HEK293 (cell line): Measurements from ENCODE around the gene EPS8L1.

Experiments used
- CTCF ChIA-PET: fragments of 350-600 bp; formaldehyde crosslinking; extraction: SDS; loops from one replicate; lab custom pipeline; 2021; ENCODE audit warnings: antibody characterized with exemption; lab: Yijun Ruan, JAX
- POLR2A ChIA-PET: fragments of 300-600 bp; formaldehyde crosslinking; extraction: SDS; loops from one replicate; lab custom pipeline; 2020; ENCODE audit warnings: antibody characterized with exemption, inconsistent platforms; lab: Yijun Ruan, JAX
- H3K27ac ChIP-seq: fragments of 200-500 bp; sonication (Bioruptor generic); 2 replicates; pipeline ENCODE4 v1.5.1; 2014; ENCODE audit warnings: low read depth, low read length, control low read depth, inconsistent platforms; ENCODE audit errors: extremely low read depth
- H3K36me3 ChIP-seq, 2 experiments: fragments of 200-500 bp in 1 of 2; sonication (Bioruptor generic) in 1 of 2; 1 replicate in 1 of 2; 2 replicates in 1 of 2; pipeline ENCODE4 v1.5.1; 2014 to 2017; ENCODE audit warnings: inconsistent platforms in 2 of 2, low read length in 2 of 2; ENCODE audit not compliant: control insufficient read depth in 2 of 2, insufficient read depth in 1 of 2
- H3K4me1 ChIP-seq: fragments of 200-500 bp; sonication (Bioruptor generic); 2 replicates; pipeline ENCODE4 v1.5.1; 2014; ENCODE audit warnings: mild to moderate bottlenecking, low read length, inconsistent platforms; ENCODE audit not compliant: control insufficient read depth, insufficient read depth
- H3K4me3 ChIP-seq: 2 replicates; pipeline ENCODE4 v1.5.1; 2011; ENCODE audit warnings: low read depth, mild to moderate bottlenecking, control low read depth, low read length, moderate library complexity
- H3K9me3 ChIP-seq: fragments of 200-500 bp; sonication (Bioruptor generic); 2 replicates; pipeline ENCODE4 v1.5.1; 2014; ENCODE audit warnings: low read depth, low read length, inconsistent platforms; ENCODE audit not compliant: control insufficient read depth, insufficient read depth
- KLF10 ChIP-seq: fragments of 450-650 bp; IDR thresholded peaks from 2 replicates; pipeline ENCODE4 v1.5.1; 2018; ENCODE audit warnings: missing biosample characterization, mild to moderate bottlenecking, missing genetic modification characterization

Gene EPS8L1

DNA sequence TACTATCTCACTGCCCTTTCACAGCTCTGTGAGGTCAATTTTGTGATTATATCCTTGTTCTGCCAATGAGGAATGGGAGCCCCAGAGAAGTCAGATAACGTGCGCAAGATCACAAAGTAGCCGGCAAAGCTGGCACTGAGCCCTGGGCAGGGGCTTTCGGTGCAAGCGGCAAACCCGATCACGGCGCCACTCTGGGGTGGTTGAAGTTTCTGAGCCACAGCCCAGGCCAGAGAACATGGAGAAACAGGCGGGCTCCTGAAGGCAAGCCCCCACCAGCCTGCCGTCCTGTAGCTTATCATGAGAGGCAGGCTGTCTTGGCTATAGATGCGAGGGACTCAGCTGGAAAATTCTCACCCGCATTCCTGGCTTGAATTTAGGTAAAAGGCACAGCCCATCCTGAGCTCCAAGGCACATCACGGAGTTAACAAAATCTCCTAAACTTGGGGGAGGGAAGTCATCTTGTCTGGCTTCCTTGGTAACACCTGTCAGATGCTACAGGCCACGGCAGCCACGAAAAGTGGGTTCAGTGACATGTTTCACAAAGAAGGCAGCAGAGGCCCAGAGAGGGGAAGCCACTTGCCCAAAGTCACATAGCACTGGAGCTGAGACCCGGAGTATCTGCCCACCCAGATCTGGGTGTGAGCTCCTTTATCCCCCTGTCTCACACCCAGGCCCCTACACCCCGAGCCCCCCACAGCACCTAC, 60.9 kb downstream of the EPS8L1 start:
- TF ChIP-seq KLF10 (tag by site-specific recombination), result no peak
- ChIA-PET CTCF (interaction anchor here (0.6 to 2.0 kb wide), 18 partner anchors 8 to 658 kb away, joined by 3 to 12 read pairs (median 4); partner anchors contain the start of gene DNAAF3), POLR2A (no interaction called here)
- no peaks in the 10 kb centered on the region; a peak in 1 of 3 replicates for H3K36me3 ChIP-seq
- no peak overlapping the region for H3K4me3 ChIP-seq
- H3K27ac ChIP-seq, result no peak overlapping the region
- H3K9me3 ChIP-seq, result no peaks in the 10 kb centered on the region
- no peaks in the 10 kb centered on the region for H3K4me1 ChIP-seq
